Stimulated activated CD8-positive, alpha-beta memory T cell treated with anti-CD3 and anti-CD28 coated beads, Interleukin-7, amount 100 ng/mL, for 4 hours (primary cell): Measurements from ENCODE around the gene HEPN1.

ENCODE experiments used
- DNase-seq, 2 donors: peaks; one replicate each; pipeline ENCODE4 v3.0.0-alpha.2; 2020; ENCODE audit warnings: low read depth in 2 of 2

The HEPN1 gene

GRCh38 chr11:124918950-124919349, at the start of gene HEPN1:
Gene HEPN1, plus strand, starts transcription at chr11:124919250.
- no peak for DNase-seq

DNA sequence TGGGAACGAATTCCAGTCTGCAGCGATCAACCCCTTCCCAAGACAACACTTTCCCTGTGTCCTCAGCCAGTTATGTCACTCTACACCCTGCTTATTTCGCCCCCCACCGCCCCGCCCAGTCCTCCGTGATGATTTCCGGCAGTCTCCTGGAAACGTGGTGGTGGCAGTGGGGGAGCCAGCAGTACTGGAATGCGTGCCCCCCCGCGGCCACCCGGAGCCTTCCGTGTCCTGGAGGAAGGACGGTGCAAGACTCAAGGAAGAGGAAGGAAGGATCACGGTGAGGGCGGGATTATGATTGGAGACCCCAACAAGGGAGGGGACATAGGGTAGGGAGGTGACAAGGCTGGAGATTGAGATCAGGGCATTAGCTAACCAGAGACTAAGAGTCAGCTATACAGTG, 49.7 kb upstream of the HEPN1 start:
- DNase-seq: no peak

GRCh38 chr11:124869856-124870387, 49.1 kb upstream of the HEPN1 start:
- no peak for DNase-seq

DNA sequence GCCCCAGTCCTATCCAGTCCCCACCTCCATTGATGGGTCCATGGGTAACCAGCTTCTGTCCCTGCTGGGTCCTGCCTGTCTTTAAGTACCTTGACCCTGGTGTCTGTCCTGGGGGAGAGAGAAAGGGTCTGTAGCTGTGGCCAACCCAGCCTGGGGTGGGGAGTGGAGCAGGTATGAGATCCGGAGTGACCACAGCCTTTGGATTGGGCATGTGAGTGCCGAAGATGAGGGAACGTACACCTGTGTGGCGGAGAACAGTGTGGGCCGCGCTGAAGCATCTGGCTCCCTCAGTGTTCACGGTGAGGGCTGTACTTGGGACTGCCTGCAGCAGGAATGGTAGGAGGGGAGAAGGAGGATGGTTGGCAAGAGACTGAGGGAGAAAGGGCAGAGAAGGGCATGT, 48.6 kb upstream of the HEPN1 start:
- DNase-seq: no peak

- DNase-seq: no peak
Observed at GRCh38 chr11:124872280-124872679, 46.8 kb upstream of the HEPN1 start.

DNA sequence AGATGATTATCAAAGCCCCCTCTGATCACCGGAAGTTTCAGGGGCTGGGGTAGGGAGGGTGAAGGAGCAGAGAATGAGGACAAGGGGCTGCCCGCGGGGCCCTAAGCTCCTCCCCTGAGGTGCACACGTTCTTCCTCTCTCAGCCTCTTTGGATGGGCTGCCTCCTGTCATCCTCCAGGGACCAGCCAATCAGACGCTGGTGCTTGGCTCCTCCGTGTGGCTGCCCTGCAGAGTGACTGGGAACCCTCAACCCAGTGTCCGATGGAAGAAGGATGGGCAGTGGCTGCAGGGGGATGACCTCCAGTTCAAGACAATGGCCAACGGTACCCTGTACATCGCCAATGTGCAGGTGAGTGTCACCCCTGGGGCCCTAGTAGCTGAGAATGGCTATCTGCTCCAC, 46.3 kb upstream of the HEPN1 start:
- DNase-seq: no peak

GRCh38 chr11:124873951-124874350, 45.1 kb upstream of the HEPN1 start:
- no peak for DNase-seq

DNA sequence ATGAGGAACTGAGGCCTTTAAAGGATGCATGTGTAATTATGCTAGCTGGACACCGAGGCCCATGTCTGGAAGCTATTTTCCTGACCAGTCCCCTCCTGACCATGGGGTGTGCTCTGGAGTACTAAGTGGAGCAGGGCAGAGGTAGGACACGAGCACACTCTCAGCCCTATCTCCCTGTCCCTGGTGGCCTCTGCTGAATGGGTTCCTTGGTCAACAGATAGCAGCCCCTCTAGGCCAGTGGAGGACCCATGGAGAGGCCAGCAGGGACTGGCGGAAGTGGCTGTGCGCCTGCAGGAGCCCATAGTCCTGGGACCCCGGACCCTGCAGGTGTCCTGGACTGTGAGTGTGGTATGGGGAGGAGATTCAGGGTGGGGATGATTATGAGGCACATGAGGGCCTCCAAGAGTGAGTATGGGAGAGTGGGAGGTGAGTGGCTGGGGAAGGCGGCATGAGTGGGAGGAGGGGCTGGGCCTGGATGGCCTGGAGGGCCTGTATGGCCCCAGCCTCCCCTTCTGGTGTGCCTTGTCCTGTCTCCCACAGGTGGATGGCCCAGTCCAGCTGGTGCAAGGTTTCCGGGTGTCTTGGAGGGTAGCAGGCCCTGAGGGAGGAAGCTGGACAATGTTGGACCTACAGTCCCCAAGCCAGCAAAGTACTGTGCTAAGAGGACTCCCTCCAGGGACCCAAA, 44.3 kb upstream of the HEPN1 start:
- no peak for DNase-seq

- DNase-seq: no peak
Observed at GRCh38 chr11:124875401-124875800, 43.6 kb upstream of the HEPN1 start.

GRCh38 chr11:124875943-124876817, 42.9 kb upstream of the HEPN1 start:
- peak; percentile 70 to 71 for DNase-seq

DNA sequence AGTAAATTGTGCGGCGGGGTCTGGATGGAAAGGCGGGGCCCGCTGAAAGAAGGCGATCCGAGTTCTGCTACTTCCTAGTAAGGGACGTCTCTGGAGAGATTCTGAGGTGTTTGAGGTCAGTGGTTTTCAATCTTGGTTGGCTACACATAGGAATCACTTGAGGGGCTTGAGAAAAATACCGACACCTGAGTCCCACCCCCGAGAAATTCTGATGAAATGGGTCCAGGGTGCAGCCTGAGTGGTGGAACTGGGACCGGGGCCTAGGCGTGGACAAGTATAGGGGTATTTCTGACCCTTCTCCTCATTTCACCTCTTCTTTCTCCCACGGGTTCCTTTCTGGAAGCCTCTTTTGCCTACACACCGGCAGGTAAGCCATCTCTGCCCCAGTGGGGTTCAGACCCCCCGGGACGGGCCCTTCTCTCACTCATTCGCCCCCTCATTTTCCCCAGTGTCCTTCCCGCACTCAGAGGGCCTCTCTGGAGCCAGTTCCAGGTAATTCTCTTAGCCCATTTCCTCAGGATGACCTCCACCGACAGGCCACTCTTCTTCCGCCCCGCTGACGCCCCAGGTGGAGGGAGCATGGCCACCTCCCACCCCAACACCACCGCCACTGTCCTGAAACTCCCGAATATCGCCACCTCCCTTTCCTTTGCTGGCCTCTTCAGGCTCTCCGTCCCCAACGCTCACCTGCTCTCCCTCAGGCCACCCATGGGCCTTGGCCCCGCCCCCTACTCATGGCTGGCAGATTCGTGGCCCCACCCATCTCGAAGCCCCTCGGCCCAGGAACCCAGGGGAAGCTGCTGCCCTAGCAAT, 42.0 kb upstream of the HEPN1 start:
- DNase-seq: no peak

DNA sequence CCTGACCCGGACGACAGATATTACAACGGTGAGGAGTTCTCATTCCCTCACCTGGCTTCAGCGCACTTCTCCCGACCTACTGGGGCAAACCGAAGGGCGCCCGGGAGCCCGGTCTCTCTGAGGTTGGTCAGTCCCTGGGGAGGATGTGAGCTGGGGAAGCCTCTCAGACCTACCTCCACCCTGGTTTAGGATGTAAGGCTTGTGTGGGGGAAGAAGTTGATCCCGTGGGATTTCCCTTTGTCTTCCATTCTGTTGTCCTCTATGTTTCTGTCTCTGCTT, 41.5 kb upstream of the HEPN1 start:
- no peak for DNase-seq

DNA sequence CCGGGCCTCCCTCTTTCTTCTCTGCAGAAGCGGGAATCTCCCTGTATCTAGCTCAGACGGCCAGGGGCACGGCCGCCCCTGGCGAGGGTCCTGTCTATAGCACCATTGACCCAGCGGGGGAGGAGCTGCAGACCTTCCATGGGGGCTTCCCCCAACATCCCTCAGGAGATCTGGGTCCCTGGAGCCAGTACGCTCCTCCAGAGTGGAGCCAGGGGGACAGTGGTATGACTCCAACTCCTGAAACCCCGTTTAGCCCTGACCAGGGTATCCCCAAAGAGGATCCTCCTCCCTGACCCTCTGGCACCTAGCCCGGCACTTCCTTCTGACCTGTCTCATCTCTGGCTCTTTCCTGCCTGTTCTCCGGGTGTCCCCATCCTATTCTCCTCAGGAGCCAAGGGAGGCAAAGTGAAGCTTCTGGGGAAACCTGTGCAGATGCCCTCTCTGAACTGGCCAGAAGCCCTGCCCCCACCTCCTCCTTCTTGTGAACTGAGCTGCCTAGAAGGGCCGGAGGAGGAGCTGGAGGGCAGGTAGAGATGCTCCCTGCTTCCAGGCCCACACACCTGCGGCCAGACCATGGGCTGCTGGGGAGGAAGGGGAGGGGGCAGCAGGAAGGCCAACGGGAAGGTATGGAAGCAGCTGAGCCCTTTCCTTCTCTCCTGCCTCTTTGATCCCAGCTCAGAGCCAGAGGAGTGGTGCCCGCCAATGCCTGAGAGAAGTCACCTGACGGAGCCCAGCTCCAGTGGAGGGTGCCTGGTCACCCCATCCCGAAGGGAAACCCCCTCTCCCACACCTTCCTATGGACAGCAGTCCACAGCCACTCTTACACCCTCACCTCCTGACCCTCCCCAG, 40.9 kb upstream of the HEPN1 start:
- DNase-seq: no peak

GRCh38 chr11:124878759-124879492, 40.1 kb upstream of the HEPN1 start:
- no peak for DNase-seq

- no peak for DNase-seq
Observed at GRCh38 chr11:124879493-124880289, 39.4 kb upstream of the HEPN1 start.

GRCh38 chr11:124880290-124880611, 38.8 kb upstream of the HEPN1 start:
- DNase-seq: no peak

GRCh38 chr11:124880958-124881357, 38.1 kb upstream of the HEPN1 start:
- no peak for DNase-seq

GRCh38 chr11:124882339-124883071, 36.5 kb upstream of the HEPN1 start:
- no peak for DNase-seq

- no peak for DNase-seq
Observed at GRCh38 chr11:124884340-124884739, 34.7 kb upstream of the HEPN1 start.
